HepG2 (cell line): ENCODE measurements around the gene RIIAD1. TPM values are rescaled to one million over a fixed set of nuclear protein-coding genes. Genes with fewer than 3 reads are reported as not detected.

ENCODE experiments used
- ATAC-seq: fragments of 200-7000 bp; cut with Tn5 transposase; 3 replicates; pipeline ENCODE4 v1.9.1; 2020; ENCODE audit warnings: mild to moderate bottlenecking, moderate library complexity
- BruUV-seq: library from RNA; stranded (reverse); fragments of 400-500 nt; replicated peaks from 2 replicates; lab custom pipeline; 2021; lab: Mats Ljungman, UMichigan
- CTCF ChIA-PET: fragments of 300-600 bp; formaldehyde crosslinking; extraction: SDS; loops from one replicate; lab custom pipeline; 2021; ENCODE audit warnings: low total read pairs, inconsistent platforms, low intra/inter-chr PET ratio; lab: Yijun Ruan, JAX
- POLR2A ChIA-PET: fragments of 350-600 bp; sonication (Branson Sonifier 250); formaldehyde crosslinking; loops from one replicate; lab custom pipeline; 2020; ENCODE audit warnings: antibody characterized with exemption, inconsistent platforms; lab: Yijun Ruan, JAX
- DNase-seq: peaks from one replicate; pipeline ENCODE4 v3.0.0-alpha.2; 2015; ENCODE audit warnings: low spot score
- FAIRE-seq: peaks from 3 replicates; lab custom pipeline; 2011; peaks lifted over from hg19 to GRCh38; lab: Jason Lieb, UNC
- H2AFZ ChIP-seq: one replicate; pipeline ENCODE4 v1.6.1; 2011; ENCODE audit warnings: low read length, inconsistent platforms
- H3K27ac ChIP-seq: fragments of 300-600 bp; 3 replicates; pipeline ENCODE4 v1.8.0; 2011; ENCODE audit warnings: mixed run types, mild to moderate bottlenecking, mixed read lengths, low read length, inconsistent platforms; ENCODE audit not compliant: insufficient read depth; ENCODE audit errors: extremely low read length
- H3K27me3 ChIP-seq, 2 experiments: fragments of 200-600 bp in 1 of 2; 2 replicates in 1 of 2; 3 replicates in 1 of 2; pipeline versions ENCODE4 v1.6.0 to v1.8.0; 2011; ENCODE audit warnings: low read length in 2 of 2, mild to moderate bottlenecking in 2 of 2, moderate library complexity in 2 of 2, inconsistent platforms in 1 of 2; ENCODE audit not compliant: insufficient read depth in 2 of 2, control insufficient read depth in 1 of 2
- H3K36me3 ChIP-seq, 2 experiments: fragments of 200-600 bp in 1 of 2; replicated peaks in 1 of 2; 2 replicates in 1 of 2; 3 replicates in 1 of 2; pipeline versions ENCODE4 v1.5.1 to v1.8.0; 2011; ENCODE audit warnings: low read length in 2 of 2, inconsistent platforms in 1 of 2; ENCODE audit not compliant: insufficient read depth in 2 of 2, control insufficient read depth in 1 of 2
- H3K4me1 ChIP-seq: 2 replicates; pipeline ENCODE4 v1.5.1; 2012; ENCODE audit warnings: low read length, inconsistent platforms; ENCODE audit not compliant: insufficient read depth
- H3K4me2 ChIP-seq: 2 replicates; pipeline ENCODE4 v1.6.0; 2011; ENCODE audit warnings: low read depth, low read length, inconsistent platforms
- H3K4me3 ChIP-seq, 3 experiments: fragments of 200-600 bp in 1 of 3; sonication (generic), shearing (Covaris generic) in 1 of 3; replicated peaks in 1 of 3; 2 replicates each; pipeline ENCODE4 v1.5.1; 2011 to 2016; ENCODE audit warnings: low read length in 3 of 3, inconsistent platforms in 2 of 3, low read depth in 2 of 3, mild to moderate bottlenecking in 2 of 3, control low read depth in 1 of 3, mixed read lengths in 1 of 3; ENCODE audit not compliant: insufficient read depth in 1 of 3
- H3K79me2 ChIP-seq: one replicate; pipeline ENCODE4 v1.6.1; 2011; ENCODE audit warnings: low read length, inconsistent platforms; ENCODE audit not compliant: insufficient read depth
- H3K9ac ChIP-seq: 2 replicates; pipeline ENCODE4 v1.6.0; 2011; ENCODE audit warnings: mild to moderate bottlenecking, low read depth, low read length, inconsistent platforms; ENCODE audit not compliant: insufficient read depth
- H3K9me3 ChIP-seq: 2 replicates; pipeline ENCODE4 v1.5.1; 2012; ENCODE audit warnings: mild to moderate bottlenecking, low read length
- H4K20me1 ChIP-seq: 2 replicates; pipeline ENCODE4 v1.6.0; 2011; ENCODE audit warnings: inconsistent platforms, mild to moderate bottlenecking, low read length, moderate library complexity; ENCODE audit not compliant: insufficient read depth
- BORCS8-MEF2B ChIP-seq: sonication (generic); formaldehyde crosslinking; IDR thresholded peaks from 2 replicates; pipeline ENCODE4 v1.8.0; 2022; ENCODE audit warnings: mild to moderate bottlenecking, missing genetic modification reagents
- HIVEP1 ChIP-seq: sonication (generic); formaldehyde crosslinking; IDR thresholded peaks from 2 replicates; pipeline ENCODE4 v1.4.0; 2020; ENCODE audit warnings: mild to moderate bottlenecking, missing genetic modification reagents
- NR2F1 ChIP-seq, 2 experiments: fragments of 450-650 bp in 1 of 2; formaldehyde crosslinking in 1 of 2; IDR thresholded peaks; 2 replicates each; pipeline versions ENCODE4 v1.5.0 to v1.6.1; 2016 to 2020; ENCODE audit warnings: mild to moderate bottlenecking in 1 of 2, missing compliant biosample characterization in 1 of 2, missing genetic modification reagents in 1 of 2, moderate library complexity in 1 of 2
- NR2F6 ChIP-seq, 2 experiments: IDR thresholded peaks; 2 replicates each; pipeline ENCODE4 v1.6.1; 2016; ENCODE audit warnings: antibody characterized with exemption in 1 of 2, mild to moderate bottlenecking in 1 of 2
- SMC3 ChIP-seq: IDR thresholded peaks from 2 replicates; pipeline ENCODE4 v1.6.1; 2011; ENCODE audit warnings: low read length, improper control_type of control experiment
- XRCC5 ChIP-seq: fragments of 200-400 bp; formaldehyde crosslinking; optimal IDR thresholded peaks from 2 replicates; pipeline ENCODE3; 2017; ENCODE audit warnings: mild to moderate bottlenecking, low read length
- ZBTB7B ChIP-seq: sonication (generic); formaldehyde crosslinking; IDR thresholded peaks from 2 replicates; pipeline ENCODE4 v1.4.0; 2020; ENCODE audit warnings: missing genetic modification reagents
- ZMYM4 ChIP-seq: sonication (generic); formaldehyde crosslinking; IDR thresholded peaks from 2 replicates; pipeline ENCODE4 v1.8.1; 2023; ENCODE audit warnings: mild to moderate bottlenecking, missing genetic modification reagents
- ZSCAN22 ChIP-seq: sonication (generic); formaldehyde crosslinking; IDR thresholded peaks from 2 replicates; pipeline ENCODE4 v1.4.0; 2020; ENCODE audit warnings: mild to moderate bottlenecking, missing genetic modification reagents
- WGBS: methylation state at CpG from one replicate; pipeline ENCODE4 v1.1.6; 2017; ENCODE audit warnings: low lambda C conversion rate; 5-methylcytosine and 5-hydroxymethylcytosine counted together
- in situ Hi-C: cut with HindIII; loops from 2 replicates; pipeline ENCODE4 v1.10.0; 2017; ENCODE audit warnings: low pct_unique_long_range_greater_than_20kb; ENCODE audit not compliant: extremely low pct_ligation_motif_present
- intact Hi-C: fragments of 100-400 bp; cut with micrococcal nuclease; formaldehyde crosslinking; loops from one replicate; pipeline ENCODE4 v1.10.0; 2022; ENCODE audit not compliant: unreplicated experiment
- polyA plus RNA-seq, 8 experiments: library from polyadenylated mRNA; depleted of rRNA in 3 of 8; stranded (reverse) in 7 of 8; unstranded in 1 of 8; fragments of >200 nt; fragmentation: Illumina TruSeq in 4 of 8; extraction: Trizol in 4 of 8; gene quantifications; 2 replicates each; pipeline versions ENCODE4 v1.2.1 to v1.2.3, GENCODE V29; 2011 to 2016; ENCODE audit warnings: low read depth in 4 of 8, missing spikeins in 1 of 8, mixed read lengths in 1 of 8; ENCODE audit not compliant: insufficient read depth in 1 of 8
- total RNA-seq, 5 experiments: library from RNA; depleted of rRNA; stranded (reverse); fragments of >200 nt; fragmentation: Illumina TruSeq; extraction: Trizol; gene quantifications; 2 replicates each; pipeline ENCODE4 v1.2.3, GENCODE V29; 2016; ENCODE audit warnings: low read depth in 1 of 5
- TF ChIP-seq, protein P1 (sequence below): IDR thresholded peaks from 2 replicates; pipeline ENCODE4 v1.6.1; 2016
- TF ChIP-seq, protein P2 (sequence below): sonication (generic); formaldehyde crosslinking; conservative IDR thresholded peaks from 2 replicates; pipeline ENCODE4 v1.4.0; 2020; ENCODE audit warnings: mild to moderate bottlenecking, missing genetic modification reagents, moderate library complexity
- TF ChIP-seq, protein P3 (sequence below): sonication (generic); formaldehyde crosslinking; IDR thresholded peaks from 2 replicates; pipeline ENCODE4 v1.4.0; 2020; ENCODE audit warnings: missing genetic modification reagents

RIIAD1 gene
- total and polyA plus RNA-seq, 2 of the 13 experiments (the other 11 are each of a cell fraction or from before 2014, with no cell fraction given): not detected

DNA sequence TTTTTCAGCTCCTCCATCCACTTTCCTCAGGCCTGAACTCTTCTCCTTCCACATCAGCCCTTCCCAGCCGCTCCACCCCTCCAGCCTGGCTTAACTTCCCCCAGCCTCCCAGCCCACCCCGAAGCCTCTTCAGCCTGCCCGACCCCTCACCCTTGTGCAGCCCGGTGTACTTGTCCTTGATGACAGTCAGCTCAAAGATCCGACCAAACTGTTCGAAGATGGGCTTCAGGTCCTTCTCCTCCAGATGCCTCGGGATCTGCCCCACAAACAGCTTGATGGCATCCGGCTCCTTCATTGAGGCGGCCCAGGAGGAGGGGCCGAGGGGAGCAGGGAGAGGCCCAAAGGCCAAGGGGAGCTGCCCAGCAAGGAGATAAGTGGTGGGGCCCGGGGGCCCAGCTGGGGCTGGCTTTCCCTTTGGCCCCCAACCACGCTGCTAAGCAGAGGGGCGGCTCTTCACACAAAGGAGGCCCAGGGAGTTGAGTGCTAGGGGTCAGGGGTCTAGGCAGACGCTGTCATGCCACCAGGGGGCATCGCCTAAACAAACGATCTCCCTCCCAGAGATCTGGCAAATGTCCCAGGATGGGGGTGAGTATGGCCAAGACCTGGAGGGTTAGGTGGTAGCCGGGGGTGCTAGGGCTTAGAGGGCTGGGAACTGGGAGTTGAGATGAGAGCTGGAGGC is 5.5 kb upstream of the RIIAD1 start:
- POLR2A ChIA-PET: no interaction called here
- Histone ChIP-seq H3K36me3 (no peaks in the 10 kb centered on the region), H3K27ac (no peak overlapping the region), H2AFZ (no peak overlapping the region), H3K9ac (no peak overlapping the region), H3K4me3 (peak overlapping the region in 1 of 3 experiments; percentile 36; a peak in 1 of 6 replicates), H4K20me1 (no peaks in the 10 kb centered on the region), H3K79me2 (no peaks in the 10 kb centered on the region), H3K4me2 (peak overlapping the region; percentile 56), H3K4me1 (peaks cover 55% of the 10 kb centered on the region), H3K9me3 (no peaks in the 10 kb centered on the region), H3K27me3 (peaks cover 3 to 36% of the 10 kb centered on the region in 2 experiments)
- DNase-seq: peak; percentile 55
- CTCF ChIA-PET: interaction anchor here (1.1 kb wide), 1 partner anchor 19 kb away, joined by 7 read pairs; no protein-coding TSS in a partner anchor
- WGBS: 10% methylated on average over 13 of the region's 17 CpGs
- in situ Hi-C loops (loop anchor here (10.0 kb wide), 1 partner anchor 119 kb away; the partner anchor contains the start of genes C2CD4D and RORC), intact Hi-C loops (no loop called here)
- peak; percentile 68 for ATAC-seq
- no peak for FAIRE-seq
- no TSS peak for BruUV-seq
- TF ChIP-seq ZMYM4 (0 out of 2 replicates have a peak, but pooled peaks have one; percentile 13), SMC3 (peak; percentile 23; the same call in 1 of the 2 replicates), NR2F1 (CRISPR knock-in tag; IDR thresholded peaks at IDR 0.05) (peak in 1 of 2 experiments; percentile 36; a peak in 1 of 4 replicates), NR2F6 (IDR thresholded peaks at IDR 0.05) (peak; percentile 57), NR2F6 (CRISPR knock-in tag; IDR thresholded peaks at IDR 0.05) (peak; percentile 59; the same call in 1 of the 2 replicates), ZBTB7B (0 out of 2 replicates have a peak, but pooled peaks have one; percentile 35), BORCS8-MEF2B (CRISPR knock-in tag) (0 out of 2 replicates have a peak, but pooled peaks have one; percentile 51), ZSCAN22 (CRISPR knock-in tag) (no peak), XRCC5 (peak; percentile 27), HIVEP1 (0 out of 2 replicates have a peak, but pooled peaks have one; percentile 21)
- TF ChIP-seq, protein P1, sequence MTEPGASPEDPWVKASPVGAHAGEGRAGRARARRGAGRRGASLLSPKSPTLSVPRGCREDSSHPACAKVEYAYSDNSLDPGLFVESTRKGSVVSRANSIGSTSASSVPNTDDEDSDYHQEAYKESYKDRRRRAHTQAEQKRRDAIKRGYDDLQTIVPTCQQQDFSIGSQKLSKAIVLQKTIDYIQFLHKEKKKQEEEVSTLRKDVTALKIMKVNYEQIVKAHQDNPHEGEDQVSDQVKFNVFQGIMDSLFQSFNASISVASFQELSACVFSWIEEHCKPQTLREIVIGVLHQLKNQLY: no peak
- TF ChIP-seq, protein P2, sequence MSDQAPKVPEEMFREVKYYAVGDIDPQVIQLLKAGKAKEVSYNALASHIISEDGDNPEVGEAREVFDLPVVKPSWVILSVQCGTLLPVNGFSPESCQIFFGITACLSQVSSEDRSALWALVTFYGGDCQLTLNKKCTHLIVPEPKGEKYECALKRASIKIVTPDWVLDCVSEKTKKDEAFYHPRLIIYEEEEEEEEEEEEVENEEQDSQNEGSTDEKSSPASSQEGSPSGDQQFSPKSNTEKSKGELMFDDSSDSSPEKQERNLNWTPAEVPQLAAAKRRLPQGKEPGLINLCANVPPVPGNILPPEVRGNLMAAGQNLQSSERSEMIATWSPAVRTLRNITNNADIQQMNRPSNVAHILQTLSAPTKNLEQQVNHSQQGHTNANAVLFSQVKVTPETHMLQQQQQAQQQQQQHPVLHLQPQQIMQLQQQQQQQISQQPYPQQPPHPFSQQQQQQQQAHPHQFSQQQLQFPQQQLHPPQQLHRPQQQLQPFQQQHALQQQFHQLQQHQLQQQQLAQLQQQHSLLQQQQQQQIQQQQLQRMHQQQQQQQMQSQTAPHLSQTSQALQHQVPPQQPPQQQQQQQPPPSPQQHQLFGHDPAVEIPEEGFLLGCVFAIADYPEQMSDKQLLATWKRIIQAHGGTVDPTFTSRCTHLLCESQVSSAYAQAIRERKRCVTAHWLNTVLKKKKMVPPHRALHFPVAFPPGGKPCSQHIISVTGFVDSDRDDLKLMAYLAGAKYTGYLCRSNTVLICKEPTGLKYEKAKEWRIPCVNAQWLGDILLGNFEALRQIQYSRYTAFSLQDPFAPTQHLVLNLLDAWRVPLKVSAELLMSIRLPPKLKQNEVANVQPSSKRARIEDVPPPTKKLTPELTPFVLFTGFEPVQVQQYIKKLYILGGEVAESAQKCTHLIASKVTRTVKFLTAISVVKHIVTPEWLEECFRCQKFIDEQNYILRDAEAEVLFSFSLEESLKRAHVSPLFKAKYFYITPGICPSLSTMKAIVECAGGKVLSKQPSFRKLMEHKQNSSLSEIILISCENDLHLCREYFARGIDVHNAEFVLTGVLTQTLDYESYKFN: peak; percentile 34
- TF ChIP-seq, protein P3, sequence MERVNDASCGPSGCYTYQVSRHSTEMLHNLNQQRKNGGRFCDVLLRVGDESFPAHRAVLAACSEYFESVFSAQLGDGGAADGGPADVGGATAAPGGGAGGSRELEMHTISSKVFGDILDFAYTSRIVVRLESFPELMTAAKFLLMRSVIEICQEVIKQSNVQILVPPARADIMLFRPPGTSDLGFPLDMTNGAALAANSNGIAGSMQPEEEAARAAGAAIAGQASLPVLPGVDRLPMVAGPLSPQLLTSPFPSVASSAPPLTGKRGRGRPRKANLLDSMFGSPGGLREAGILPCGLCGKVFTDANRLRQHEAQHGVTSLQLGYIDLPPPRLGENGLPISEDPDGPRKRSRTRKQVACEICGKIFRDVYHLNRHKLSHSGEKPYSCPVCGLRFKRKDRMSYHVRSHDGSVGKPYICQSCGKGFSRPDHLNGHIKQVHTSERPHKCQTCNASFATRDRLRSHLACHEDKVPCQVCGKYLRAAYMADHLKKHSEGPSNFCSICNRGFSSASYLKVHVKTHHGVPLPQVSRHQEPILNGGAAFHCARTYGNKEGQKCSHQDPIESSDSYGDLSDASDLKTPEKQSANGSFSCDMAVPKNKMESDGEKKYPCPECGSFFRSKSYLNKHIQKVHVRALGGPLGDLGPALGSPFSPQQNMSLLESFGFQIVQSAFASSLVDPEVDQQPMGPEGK (CRISPR knock-in tag): peak; percentile 60; the same call in 1 of the 2 replicates
